SJSA1 (cell line): ENCODE data around the gene OR10K2. TPM values are rescaled to one million over a fixed set of nuclear protein-coding genes. Genes with fewer than 3 reads are reported as not detected.
"Not testable (repeated sequence)": the region's sequence is repeated elsewhere in the genome, so short reads cannot be mapped to it uniquely, and the experiment has no call there.

Source experiments
- DNase-seq, 2 experiments: peaks; one replicate each; pipeline ENCODE4 v3.0.0-alpha.2; 2015 to 2020; ENCODE audit warnings: low spot score in 2 of 2, low read depth in 1 of 2
- H3K27ac ChIP-seq: fragments of 250-450 bp; sonication (Bioruptor Pico); 2 replicates; pipeline ENCODE4 v1.5.1; 2020; ENCODE audit warnings: mild to moderate bottlenecking, moderate library complexity
- H3K27me3 ChIP-seq: fragments of 250-450 bp; sonication (Bioruptor Pico); replicated peaks from 2 replicates; pipeline ENCODE4 v1.5.1; 2020; ENCODE audit warnings: mild to moderate bottlenecking, moderate library complexity
- H3K36me3 ChIP-seq: fragments of 250-450 bp; sonication (Bioruptor Pico); 2 replicates; pipeline ENCODE4 v1.5.1; 2020; ENCODE audit warnings: mild to moderate bottlenecking
- H3K4me1 ChIP-seq: fragments of 250-450 bp; sonication (Bioruptor Pico); replicated peaks from 2 replicates; pipeline ENCODE4 v1.6.1; 2021; ENCODE audit warnings: mild to moderate bottlenecking
- H3K4me3 ChIP-seq: fragments of 250-450 bp; sonication (Bioruptor Pico); 2 replicates; pipeline ENCODE4 v1.5.1; 2020; ENCODE audit warnings: mild to moderate bottlenecking
- H3K9me3 ChIP-seq: fragments of 250-450 bp; sonication (Bioruptor Pico); replicated peaks from 2 replicates; pipeline ENCODE4 v1.5.1; 2020; ENCODE audit warnings: mild to moderate bottlenecking
- total RNA-seq: library from RNA; depleted of rRNA; stranded (reverse); fragments of >200 nt; shearing (Covaris generic); gene quantifications from 2 replicates; pipeline ENCODE4 v1.2.3, GENCODE V29; 2014; rRNA removed

OR10K2 gene, protein sequence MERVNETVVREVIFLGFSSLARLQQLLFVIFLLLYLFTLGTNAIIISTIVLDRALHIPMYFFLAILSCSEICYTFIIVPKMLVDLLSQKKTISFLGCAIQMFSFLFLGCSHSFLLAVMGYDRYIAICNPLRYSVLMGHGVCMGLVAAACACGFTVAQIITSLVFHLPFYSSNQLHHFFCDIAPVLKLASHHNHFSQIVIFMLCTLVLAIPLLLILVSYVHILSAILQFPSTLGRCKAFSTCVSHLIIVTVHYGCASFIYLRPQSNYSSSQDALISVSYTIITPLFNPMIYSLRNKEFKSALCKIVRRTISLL
- not detected in 2 replicates for total RNA-seq

DNA sequence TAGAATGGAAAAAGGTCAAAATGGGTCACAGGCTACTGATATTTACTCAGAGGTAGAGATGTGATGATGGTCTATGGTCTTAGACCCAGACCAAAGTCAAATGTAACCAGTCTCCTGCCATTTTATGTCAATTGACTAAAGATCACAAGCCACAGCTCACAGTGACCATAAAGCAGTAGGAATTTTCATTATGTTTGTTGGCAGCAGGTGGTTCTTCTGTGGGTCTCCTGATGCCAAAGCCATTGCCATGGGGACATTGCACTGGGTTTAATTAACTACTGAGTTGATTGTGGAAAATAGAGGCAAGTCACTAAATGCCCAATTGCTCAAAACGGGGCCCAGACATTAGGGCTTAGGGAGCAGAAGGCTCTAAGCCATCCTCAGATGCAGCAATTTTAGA, at the start of gene OR10K2:
Gene OR10K2, minus strand, starts transcription at position 101 of the 400 bp plus-strand sequence. CDS start 5,371 bp downstream, outside the sequence.
- H3K9me3 ChIP-seq, result no peaks in the 10 kb centered on the region
- no peaks in the 10 kb centered on the region for H3K27me3 ChIP-seq
- no peaks in the 10 kb centered on the region for H3K36me3 ChIP-seq
- H3K4me1 ChIP-seq, result no peaks in the 10 kb centered on the region
- DNase-seq, result no peak
- H3K27ac ChIP-seq, result no peak within 1 kb of the TSS
- H3K4me3 ChIP-seq, result no peak within 1 kb of the TSS

DNA sequence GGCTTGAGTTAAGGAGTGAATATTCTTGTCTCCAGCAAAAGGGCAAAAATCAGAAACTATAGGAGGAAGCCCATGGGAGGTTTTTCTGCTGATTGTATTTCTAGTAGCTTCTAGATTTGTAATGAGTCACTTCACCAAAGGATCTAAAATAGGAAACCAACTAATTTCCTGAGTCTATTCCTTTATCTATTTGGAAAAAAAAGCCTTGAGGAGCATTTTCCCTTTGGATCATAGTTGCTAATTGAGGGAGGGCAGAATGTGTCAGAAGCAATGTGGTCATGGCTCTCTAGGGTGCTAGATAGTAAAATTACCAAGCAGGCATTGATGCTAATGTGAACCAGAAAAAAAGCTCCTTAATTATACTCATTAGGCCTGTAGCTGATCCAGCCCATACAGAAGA, 45.9 kb upstream of the OR10K2 start, which contains the start of gene OR10R2:
Gene OR10R2, plus strand, starts transcription at position 301 of the 400 bp plus-strand sequence. CDS start 106 bp downstream, outside the sequence.
- H3K4me3 ChIP-seq, result no peak within 1 kb of the TSS
- no peaks in the 10 kb centered on the region for H3K4me1 ChIP-seq
- H3K36me3 ChIP-seq, result no peaks in the 10 kb centered on the region
- H3K27me3 ChIP-seq, result no peaks in the 10 kb centered on the region
- H3K27ac ChIP-seq, result no peak within 1 kb of the TSS
- DNase-seq, result no peak
- no peaks in the 10 kb centered on the region for H3K9me3 ChIP-seq

DNA sequence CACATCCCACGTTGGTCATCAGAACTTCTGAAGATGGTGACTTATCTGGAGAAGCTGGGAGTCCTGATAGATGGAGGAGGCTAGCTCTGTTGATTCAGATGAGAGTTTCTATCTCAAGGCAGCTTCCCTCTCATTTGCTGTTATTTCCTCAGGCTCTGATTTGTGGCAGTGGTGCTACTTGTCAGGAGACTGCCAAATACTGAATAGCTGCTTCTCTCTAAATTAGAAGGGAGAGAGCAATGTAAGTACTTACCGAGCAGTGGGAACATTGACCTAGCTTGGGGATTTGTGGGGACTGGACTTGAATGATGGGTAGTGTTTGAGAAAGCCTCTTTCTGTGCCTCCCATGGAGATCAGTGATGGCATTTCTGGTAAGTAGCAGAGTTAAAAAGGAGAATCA, 35.5 kb upstream of the OR10K2 start, which contains the start of gene OR10K1:
Gene OR10K1, plus strand, starts transcription at position 301 of the 400 bp plus-strand sequence. CDS start 3,728 bp downstream, outside the sequence.
- no peaks in the 10 kb centered on the region for H3K27me3 ChIP-seq
- H3K9me3 ChIP-seq, result no peaks in the 10 kb centered on the region
- no peak for DNase-seq
- H3K4me3 ChIP-seq, result no peak within 1 kb of the TSS
- H3K27ac ChIP-seq, result no peak within 1 kb of the TSS
- H3K36me3 ChIP-seq, result no peaks in the 10 kb centered on the region
- no peaks in the 10 kb centered on the region for H3K4me1 ChIP-seq

DNA sequence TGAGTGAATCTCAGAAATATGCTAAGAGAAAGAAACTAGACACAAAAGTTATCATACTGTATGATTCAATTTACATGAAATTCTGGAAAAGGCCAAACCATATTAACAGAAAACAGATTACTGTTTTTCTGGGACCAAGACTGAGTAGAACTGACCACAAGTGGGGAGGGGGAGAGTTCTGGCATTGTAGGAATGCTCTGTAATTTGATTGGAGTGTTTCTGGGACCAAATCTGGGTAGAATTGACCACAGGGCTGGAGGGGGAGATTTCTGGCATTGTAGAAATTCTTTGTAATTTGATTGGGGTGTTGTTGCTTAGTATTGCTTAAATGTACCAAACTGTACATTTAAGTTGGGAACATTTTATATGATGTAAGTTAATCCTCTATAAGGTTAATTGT, 32.2 kb upstream of the OR10K2 start:
- no peak overlapping the region for H3K27ac ChIP-seq
- no peaks in the 10 kb centered on the region for H3K36me3 ChIP-seq
- no peaks in the 10 kb centered on the region for H3K9me3 ChIP-seq
- no peaks in the 10 kb centered on the region for H3K4me1 ChIP-seq
- DNase-seq, result no peak
- H3K27me3 ChIP-seq, result no peaks in the 10 kb centered on the region
- H3K4me3 ChIP-seq, result no peak overlapping the region

DNA sequence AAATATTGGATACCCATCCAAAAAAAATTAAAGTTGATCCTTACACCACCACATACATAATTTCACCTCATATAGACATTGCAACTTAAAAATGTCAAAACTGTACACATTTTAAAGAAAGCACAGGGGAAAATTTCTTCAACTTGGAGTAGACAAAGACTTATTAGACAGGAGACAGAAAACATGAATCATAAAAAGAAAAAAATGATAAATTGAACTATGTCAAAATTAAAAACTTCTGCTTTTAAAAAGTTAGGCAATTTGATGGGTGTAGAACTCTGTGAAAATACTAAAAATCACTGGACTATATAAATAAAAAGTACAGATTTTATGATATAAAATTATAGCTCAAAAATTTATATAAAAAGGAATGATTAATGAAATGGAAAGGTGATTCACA, 31.2 kb upstream of the OR10K2 start:
- no peaks in the 10 kb centered on the region for H3K36me3 ChIP-seq
- no peak for DNase-seq
- H3K27ac ChIP-seq, result no peak overlapping the region
- H3K9me3 ChIP-seq, result no peaks in the 10 kb centered on the region
- no peaks in the 10 kb centered on the region for H3K27me3 ChIP-seq
- H3K4me1 ChIP-seq, result no peaks in the 10 kb centered on the region
- no peak overlapping the region for H3K4me3 ChIP-seq

DNA sequence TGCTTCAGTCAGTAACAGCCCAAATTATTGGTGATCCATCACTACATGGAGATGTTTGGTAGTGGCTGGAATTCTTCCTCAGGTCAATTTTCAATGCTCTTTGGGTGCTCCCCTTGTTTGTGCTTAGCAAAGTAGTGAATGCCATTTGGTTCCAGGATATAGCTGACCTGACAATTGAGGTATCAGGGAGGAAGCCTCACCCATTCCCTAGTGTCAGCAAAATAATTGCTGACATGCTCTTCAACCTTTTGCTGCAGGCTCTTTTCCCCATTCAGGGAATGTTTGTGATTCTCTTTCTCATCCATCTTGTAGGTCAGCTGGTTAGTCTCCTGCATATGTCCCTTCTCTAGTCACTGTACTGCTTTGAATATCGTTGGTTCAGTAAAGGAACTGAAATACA, 28.5 kb upstream of the OR10K2 start:
- DNase-seq, result no peak
- no peaks in the 10 kb centered on the region for H3K27me3 ChIP-seq
- H3K4me1 ChIP-seq, result no peaks in the 10 kb centered on the region
- no peaks in the 10 kb centered on the region for H3K9me3 ChIP-seq
- no peak overlapping the region for H3K27ac ChIP-seq
- H3K4me3 ChIP-seq, result no peak overlapping the region
- no peaks in the 10 kb centered on the region for H3K36me3 ChIP-seq

DNA sequence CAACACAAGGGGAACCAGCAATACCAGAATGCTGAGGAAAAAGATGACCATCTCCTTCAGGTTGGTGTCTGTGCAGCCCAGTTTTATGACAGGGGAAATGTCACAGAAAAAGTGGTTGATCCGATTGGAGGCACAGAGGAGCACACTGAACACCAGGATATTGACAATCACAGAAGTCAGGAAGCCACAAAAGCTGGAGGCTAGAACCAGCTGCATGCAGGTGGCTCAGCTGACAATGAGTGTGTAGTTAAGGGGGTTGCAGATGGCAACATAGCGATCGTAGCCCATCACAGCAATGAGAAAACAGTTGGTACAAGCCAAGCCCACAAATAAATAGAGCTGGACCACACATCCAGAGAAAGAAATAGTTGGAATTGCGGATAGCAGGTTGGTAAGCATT, 19.3 kb upstream of the OR10K2 start:
- Histone ChIP-seq H3K36me3 (no peaks in the 10 kb centered on the region), H3K27me3 (no peaks in the 10 kb centered on the region), H3K4me3 (no peak overlapping the region), H3K27ac (no peak overlapping the region), H3K4me1 (no peaks in the 10 kb centered on the region), H3K9me3 (no peaks in the 10 kb centered on the region)
- DNase-seq, result no peak

DNA sequence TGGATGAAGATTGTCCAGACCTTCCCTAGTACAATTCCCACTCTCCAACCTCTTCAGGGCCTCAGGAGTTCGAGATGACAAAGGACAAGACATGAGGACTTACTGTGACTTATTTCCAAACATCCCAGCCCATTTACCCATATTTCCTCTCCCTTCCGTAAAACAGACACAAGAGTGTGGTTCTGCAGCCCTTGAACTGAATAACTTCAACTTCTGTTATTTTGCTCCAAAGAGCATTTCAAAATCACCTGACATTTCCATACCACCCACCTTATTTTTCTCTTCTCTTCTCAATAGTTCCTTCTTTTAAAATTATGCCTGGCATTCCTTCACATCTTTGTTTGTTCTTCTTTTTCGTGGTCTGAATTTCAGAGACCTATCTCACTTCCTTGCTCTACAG, 8.7 kb upstream of the OR10K2 start:
- no peak overlapping the region for H3K4me3 ChIP-seq
- H3K27ac ChIP-seq, result no peak overlapping the region
- no peaks in the 10 kb centered on the region; the same call in 1 of the 2 replicates for H3K9me3 ChIP-seq
- H3K27me3 ChIP-seq, result no peaks in the 10 kb centered on the region
- no peak for DNase-seq
- H3K4me1 ChIP-seq, result no peaks in the 10 kb centered on the region
- no peaks in the 10 kb centered on the region for H3K36me3 ChIP-seq

DNA sequence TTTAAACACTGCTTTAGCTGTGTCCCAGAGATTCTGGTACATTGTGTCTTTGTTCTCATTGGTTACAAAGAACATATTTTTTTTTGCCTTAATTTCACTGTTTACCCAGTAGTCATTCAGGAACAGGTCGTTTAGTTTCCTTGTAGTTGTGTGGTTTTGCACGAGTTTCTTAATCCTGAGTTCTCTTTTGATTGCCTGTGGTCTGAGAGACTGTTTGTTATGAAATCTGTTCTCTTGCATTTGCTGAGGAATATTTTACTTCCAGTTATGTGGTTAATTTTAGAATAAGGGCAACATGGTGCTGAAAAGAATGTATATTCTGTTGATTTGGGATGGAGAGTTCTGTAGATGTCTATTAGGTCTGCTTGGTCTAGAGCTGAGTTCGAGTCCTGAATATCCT, 4.1 kb upstream of the OR10K2 start:
- not testable (repeated sequence) for H3K9me3 ChIP-seq, H3K27ac ChIP-seq, H3K36me3 ChIP-seq, H3K27me3 ChIP-seq, H3K4me3 ChIP-seq, DNase-seq, H3K4me1 ChIP-seq

DNA sequence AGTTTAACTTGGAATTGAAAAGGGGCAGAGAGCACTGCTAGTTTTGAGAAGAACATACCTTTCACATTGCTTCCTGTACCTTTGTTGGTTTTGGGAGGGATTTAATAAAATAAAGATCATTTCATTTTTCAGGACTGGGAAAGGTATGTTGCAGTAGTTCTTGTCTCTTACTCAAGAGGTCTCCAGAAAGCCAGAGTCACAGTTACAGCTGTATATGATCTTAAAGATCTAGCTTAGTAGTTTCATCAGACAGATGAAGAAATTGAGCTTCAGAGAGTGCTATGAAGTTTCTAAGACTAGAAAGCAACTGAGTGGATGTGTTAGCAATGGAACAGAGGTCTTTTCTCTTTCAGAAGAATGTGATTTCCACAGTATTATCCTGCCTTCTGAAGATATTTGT, 1.0 kb downstream of the OR10K2 start:
- no peaks in the 10 kb centered on the region for H3K27me3 ChIP-seq
- no peak overlapping the region for H3K27ac ChIP-seq
- no peak for DNase-seq
- H3K36me3 ChIP-seq, result no peaks in the 10 kb centered on the region
- H3K9me3 ChIP-seq, result no peaks in the 10 kb centered on the region
- no peaks in the 10 kb centered on the region for H3K4me1 ChIP-seq
- H3K4me3 ChIP-seq, result no peak overlapping the region

DNA sequence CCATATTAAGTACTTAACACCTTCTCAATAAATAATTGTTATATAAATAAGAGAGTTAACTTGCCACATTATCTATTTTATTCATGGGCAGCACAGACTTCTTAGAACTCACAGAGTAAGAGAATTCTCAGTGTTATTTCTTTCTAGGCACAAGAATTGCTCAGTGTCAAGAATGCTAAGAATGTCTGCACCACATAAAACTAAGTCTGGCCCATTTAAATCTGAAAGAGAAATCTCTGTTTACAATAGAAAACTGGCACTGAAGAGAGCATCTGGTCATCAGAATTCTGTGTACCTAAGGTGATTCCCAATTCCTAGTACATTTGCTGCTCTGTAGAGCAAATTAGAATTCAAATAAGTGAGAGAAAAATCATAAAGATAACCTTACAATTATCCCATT, 3.8 kb downstream of the OR10K2 start:
- Histone ChIP-seq H3K4me1 (no peaks in the 10 kb centered on the region), H3K36me3 (no peaks in the 10 kb centered on the region), H3K4me3 (no peak overlapping the region), H3K27ac (no peak overlapping the region), H3K9me3 (no peaks in the 10 kb centered on the region), H3K27me3 (no peaks in the 10 kb centered on the region)
- no peak for DNase-seq

DNA sequence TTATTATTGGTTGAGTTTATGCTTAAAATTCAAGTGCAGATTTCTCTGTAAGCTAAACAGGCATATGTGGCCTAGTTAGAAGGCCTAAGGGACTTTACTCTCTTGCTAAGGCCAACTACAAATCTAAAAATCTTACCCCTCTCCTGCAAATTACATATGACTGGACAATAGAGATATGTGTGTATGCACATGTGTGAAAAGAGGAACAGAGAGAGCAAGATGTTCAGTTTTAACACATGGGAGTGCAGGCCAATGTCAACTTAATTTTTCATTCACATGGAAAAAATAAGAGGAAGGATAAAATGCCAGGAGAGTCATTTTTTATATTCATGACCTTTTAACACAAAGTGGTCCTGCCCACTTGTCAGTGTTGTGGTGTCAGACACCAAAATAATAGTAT, 8.5 kb downstream of the OR10K2 start:
- Histone ChIP-seq H3K36me3 (no peaks in the 10 kb centered on the region), H3K9me3 (no peaks in the 10 kb centered on the region), H3K27ac (no peak overlapping the region), H3K4me1 (no peaks in the 10 kb centered on the region), H3K4me3 (no peak overlapping the region), H3K27me3 (no peaks in the 10 kb centered on the region)
- DNase-seq, result no peak

DNA sequence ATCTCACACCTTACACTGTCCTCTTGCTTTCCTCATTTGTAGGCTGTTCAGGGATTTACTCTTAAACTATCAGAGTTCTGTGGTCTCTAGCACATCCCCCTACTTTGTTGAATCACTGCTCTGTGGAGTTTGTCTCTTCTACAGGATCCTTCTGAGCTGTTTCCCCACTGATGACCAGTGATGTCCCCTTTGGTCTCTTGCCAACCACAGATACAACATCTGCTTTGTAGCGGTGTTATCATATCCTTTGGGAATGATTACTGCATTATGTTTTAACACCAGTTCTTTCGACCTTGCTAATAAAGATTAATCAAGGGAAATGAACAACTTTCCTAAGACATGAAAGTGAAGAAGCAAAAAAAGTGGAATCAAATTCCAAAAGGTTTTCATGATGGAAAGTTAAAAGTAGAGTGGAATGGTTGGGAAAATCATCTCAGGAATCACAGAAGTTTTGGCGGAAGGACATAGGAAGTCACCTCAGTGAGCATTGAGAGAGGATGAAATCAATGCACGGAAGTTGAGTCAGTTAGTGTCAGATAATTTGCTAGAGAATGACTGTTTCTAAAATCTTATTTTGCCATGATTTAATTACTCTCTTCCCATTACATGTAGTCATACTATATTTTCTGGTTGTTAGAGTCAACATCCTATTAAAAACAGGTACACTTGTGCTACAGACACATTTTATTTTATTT, 11.2 kb downstream of the OR10K2 start:
- H3K9me3 ChIP-seq, result no peaks in the 10 kb centered on the region
- H3K36me3 ChIP-seq, result no peaks in the 10 kb centered on the region
- no peak for DNase-seq
- H3K27ac ChIP-seq, result no peak overlapping the region
- H3K4me1 ChIP-seq, result no peaks in the 10 kb centered on the region
- H3K4me3 ChIP-seq, result no peak overlapping the region
- H3K27me3 ChIP-seq, result no peaks in the 10 kb centered on the region

DNA sequence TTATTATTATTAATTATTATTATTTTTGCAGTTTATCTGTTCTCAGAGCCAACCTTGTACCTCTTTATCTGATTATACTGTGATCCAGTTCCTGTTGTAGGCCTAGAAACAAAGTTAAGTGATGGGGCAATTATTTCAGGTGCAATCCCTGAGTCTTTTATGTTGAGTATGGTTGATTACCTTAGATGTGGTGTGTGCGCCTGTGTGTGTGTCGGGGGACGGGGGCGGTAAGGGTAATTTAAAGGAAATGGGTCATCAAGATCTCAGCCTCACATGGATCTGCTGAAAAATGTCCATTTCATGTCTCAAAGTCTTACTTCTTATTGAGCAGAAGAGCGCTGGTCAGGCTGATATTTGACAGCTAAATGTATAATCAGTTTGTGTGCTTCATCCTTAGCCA, 18.9 kb downstream of the OR10K2 start:
- DNase-seq, result no peak
- Histone ChIP-seq H3K27me3 (no peaks in the 10 kb centered on the region), H3K9me3 (no peaks in the 10 kb centered on the region), H3K27ac (no peak overlapping the region), H3K4me1 (no peaks in the 10 kb centered on the region), H3K36me3 (no peaks in the 10 kb centered on the region), H3K4me3 (no peak overlapping the region)
